RWPE2 (cell line): ENCODE measurements around the gene POLR2J3.
A peak's percentile ranks its signal among the peaks of the same experiment; 100 is the strongest.
"Not testable (repeated sequence)": the region's sequence is repeated elsewhere in the genome, so short reads cannot be mapped to it uniquely, and the experiment has no call there.

ENCODE experiments used
- ATAC-seq: fragments of 200-7000 bp; cut with Tn5 transposase; 3 replicates; pipeline ENCODE4 v1.9.1; 2021; ENCODE audit warnings: low read depth
- DNase-seq: peaks from one replicate; pipeline ENCODE4 v3.0.0-alpha.2; 2020; ENCODE audit warnings: low spot score
- H3K27ac ChIP-seq: fragments of 450-650 bp; 2 replicates; pipeline ENCODE4 v1.5.1; 2017; ENCODE audit warnings: mild to moderate bottlenecking; ENCODE audit not compliant: poor library complexity, severe bottlenecking
- H3K27me3 ChIP-seq: fragments of 250-450 bp; sonication (Bioruptor Pico); 2 replicates; pipeline ENCODE4 v1.5.1; 2021; ENCODE audit warnings: mild to moderate bottlenecking, moderate library complexity; ENCODE audit not compliant: insufficient read depth, poor library complexity, severe bottlenecking
- H3K36me3 ChIP-seq: fragments of 250-450 bp; sonication (Bioruptor Pico); 2 replicates; pipeline ENCODE4 v1.5.1; 2020; ENCODE audit warnings: low read depth, mild to moderate bottlenecking, moderate library complexity
- H3K4me1 ChIP-seq: fragments of 250-450 bp; sonication (Bioruptor Pico); 2 replicates; pipeline ENCODE4 v1.5.1; 2021; ENCODE audit warnings: mild to moderate bottlenecking, moderate library complexity; ENCODE audit not compliant: insufficient read depth, poor library complexity, severe bottlenecking
- H3K4me3 ChIP-seq: fragments of 250-450 bp; sonication (Bioruptor Pico); 2 replicates; pipeline ENCODE4 v1.5.1; 2021; ENCODE audit warnings: mild to moderate bottlenecking, moderate library complexity; ENCODE audit not compliant: severe bottlenecking
- H3K9me3 ChIP-seq: fragments of 250-450 bp; sonication (Bioruptor Pico); 2 replicates; pipeline ENCODE4 v1.5.1; 2021; ENCODE audit warnings: mild to moderate bottlenecking, moderate library complexity; ENCODE audit not compliant: severe bottlenecking

POLR2J3 gene

GRCh38 chr7:102542771-102543170, 29.6 kb downstream of the POLR2J3 start:
- not testable (repeated sequence) for ATAC-seq, H3K4me1 ChIP-seq, H3K4me3 ChIP-seq, H3K27me3 ChIP-seq, DNase-seq, H3K9me3 ChIP-seq, H3K36me3 ChIP-seq, H3K27ac ChIP-seq

GRCh38 chr7:102542083-102542482, 30.3 kb downstream of the POLR2J3 start:
- H3K27me3 ChIP-seq, ATAC-seq, H3K9me3 ChIP-seq, H3K36me3 ChIP-seq, H3K4me3 ChIP-seq, H3K4me1 ChIP-seq, H3K27ac ChIP-seq: not testable (repeated sequence)
- peak; percentile 27 for DNase-seq

- H3K36me3 ChIP-seq, H3K27ac ChIP-seq, ATAC-seq, H3K9me3 ChIP-seq, H3K4me3 ChIP-seq, H3K27me3 ChIP-seq, H3K4me1 ChIP-seq, DNase-seq: not testable (repeated sequence)
These were observed 31.8 kb downstream of the POLR2J3 start for GRCh38 chr7:102540604-102541003.

- ATAC-seq, DNase-seq, H3K4me3 ChIP-seq, H3K9me3 ChIP-seq, H3K27ac ChIP-seq, H3K36me3 ChIP-seq, H3K4me1 ChIP-seq, H3K27me3 ChIP-seq: not testable (repeated sequence)
These were observed 37.2 kb downstream of the POLR2J3 start for GRCh38 chr7:102535062-102535615.

GRCh38 chr7:102532127-102532526, 40.3 kb downstream of the POLR2J3 start:
- DNase-seq, result not testable (repeated sequence)
- ATAC-seq, result peak; percentile 4; the same call in 2 of the 3 replicates

GRCh38 chr7:102531583-102531982, 40.8 kb downstream of the POLR2J3 start:
- ATAC-seq, result peak; percentile 77
- not testable (repeated sequence) for H3K27me3 ChIP-seq
- peak; percentile 76 for DNase-seq

More at GRCh38 chr7:102532127-102532526, 40.3 kb downstream of the POLR2J3 start:
- H3K4me1 ChIP-seq, H3K4me3 ChIP-seq, H3K36me3 ChIP-seq, H3K27ac ChIP-seq, H3K9me3 ChIP-seq, H3K27me3 ChIP-seq: not testable (repeated sequence)

GRCh38 chr7:102527822-102528793, 44.3 kb downstream of the POLR2J3 start:
- not testable (repeated sequence) for H3K27me3 ChIP-seq, ATAC-seq, DNase-seq, H3K4me3 ChIP-seq, H3K9me3 ChIP-seq, H3K27ac ChIP-seq, H3K4me1 ChIP-seq, H3K36me3 ChIP-seq

More at GRCh38 chr7:102531583-102531982, 40.8 kb downstream of the POLR2J3 start:
- H3K9me3 ChIP-seq, H3K36me3 ChIP-seq, H3K4me1 ChIP-seq, H3K27ac ChIP-seq, H3K4me3 ChIP-seq: not testable (repeated sequence)

GRCh38 chr7:102527182-102527581, 45.2 kb downstream of the POLR2J3 start:
- not testable (repeated sequence) for ATAC-seq, H3K27ac ChIP-seq, H3K9me3 ChIP-seq, H3K36me3 ChIP-seq, H3K27me3 ChIP-seq, H3K4me3 ChIP-seq, H3K4me1 ChIP-seq, DNase-seq

- not testable (repeated sequence) for H3K36me3 ChIP-seq, H3K4me3 ChIP-seq, H3K4me1 ChIP-seq, H3K27me3 ChIP-seq, H3K27ac ChIP-seq, H3K9me3 ChIP-seq
- DNase-seq, result peak; percentile 48
- peak; percentile 2; the same call in 1 of the 3 replicates for ATAC-seq
These were observed 47.6 kb downstream of the POLR2J3 start for GRCh38 chr7:102524803-102525202.

GRCh38 chr7:102520797-102521196, 51.6 kb downstream of the POLR2J3 start:
- not testable (repeated sequence) for H3K9me3 ChIP-seq, H3K36me3 ChIP-seq, DNase-seq, H3K4me1 ChIP-seq, H3K27me3 ChIP-seq, H3K27ac ChIP-seq, ATAC-seq, H3K4me3 ChIP-seq

GRCh38 chr7:102517550-102518147, 54.7 kb downstream of the POLR2J3 start, which contains the start of gene RASA4B:
Gene RASA4B, minus strand, starts transcription at chr7:102517777. Its CDS starts 67 bp downstream, at chr7:102517710.
- H3K4me3 ChIP-seq, H3K36me3 ChIP-seq, H3K27ac ChIP-seq, H3K27me3 ChIP-seq, H3K9me3 ChIP-seq, H3K4me1 ChIP-seq: not testable (repeated sequence)
- DNase-seq, result peak; percentile 5
- peak; percentile 93 for ATAC-seq
